CD4-positive, alpha-beta T cell treated with Interleukin-6 at 100 ng/mL for 8 hours (primary cell): ENCODE results near the gene CHRNB1.
"Not testable (repeated sequence)": the region's sequence is repeated elsewhere in the genome, so short reads cannot be mapped to it uniquely, and the experiment has no call there.

ENCODE experiments used
- DNase-seq: peaks from one replicate; pipeline ENCODE4 v3.0.0-alpha.2; 2020; ENCODE audit warnings: mixed read lengths, low spot score

CHRNB1 gene

DNA sequence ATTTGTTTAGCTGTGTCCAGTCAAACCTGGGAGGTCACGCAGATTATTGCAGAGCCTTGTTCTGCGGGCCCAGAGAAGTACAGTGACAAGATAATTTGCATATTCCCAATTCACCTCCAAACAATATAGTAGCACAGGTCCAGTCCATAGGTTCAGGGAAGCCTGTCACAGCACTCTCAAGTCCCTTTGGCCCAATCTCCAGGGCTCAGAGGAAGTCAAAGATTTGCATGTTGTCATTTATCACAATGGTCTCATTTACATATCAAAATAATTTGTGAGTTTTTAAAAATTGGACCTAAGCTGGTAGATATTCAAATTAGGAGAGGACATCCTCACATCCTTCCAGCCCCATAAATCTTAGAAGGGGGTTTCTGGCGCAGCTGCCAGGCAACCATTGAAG, 22.6 kb downstream of the CHRNB1 start:
- no peak for DNase-seq

DNA sequence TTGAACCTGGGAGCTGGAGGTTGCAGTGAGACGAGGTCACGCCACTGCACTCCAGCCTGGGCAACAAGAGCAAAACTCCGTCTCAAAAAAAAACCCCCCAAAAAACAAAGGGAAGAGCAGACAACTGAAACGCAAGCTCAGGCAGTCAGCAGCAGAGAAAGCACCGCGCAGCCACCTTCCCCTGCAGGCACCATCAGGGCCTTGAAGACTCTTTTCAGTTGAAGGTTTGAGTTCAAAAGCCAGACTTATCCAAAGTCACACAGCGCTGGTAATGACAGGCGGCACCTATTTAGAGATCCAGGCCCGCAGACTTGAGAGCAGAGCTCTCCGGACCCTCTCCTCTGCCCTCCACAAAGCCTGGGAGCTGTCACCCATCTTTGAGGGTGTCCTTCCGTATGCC, 23.4 kb downstream of the CHRNB1 start:
- no peak for DNase-seq

- no peak for DNase-seq
Observed at GRCh38 chr17:7468804-7469389, 24.0 kb downstream of the CHRNB1 start.

DNA sequence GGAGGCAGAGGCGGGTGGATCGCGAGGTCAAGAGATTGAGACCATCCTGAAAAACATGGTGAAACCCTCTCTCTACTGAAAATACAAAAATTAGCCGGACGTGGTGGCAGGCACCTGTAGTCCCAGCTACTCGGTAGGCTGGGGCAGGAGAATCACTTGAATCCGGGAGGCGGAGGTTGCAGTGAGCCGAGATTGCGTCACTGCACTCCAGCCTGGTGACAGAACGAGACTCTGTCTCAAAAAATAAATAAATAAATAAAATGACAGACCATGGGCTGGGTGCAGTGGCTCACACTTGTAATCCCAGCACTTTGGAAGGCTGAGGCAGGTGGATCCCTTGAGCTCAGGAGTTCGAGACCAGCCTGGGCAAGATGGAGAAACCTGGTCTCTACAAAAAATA, 25.0 kb downstream of the CHRNB1 start:
- not testable (repeated sequence) for DNase-seq

DNA sequence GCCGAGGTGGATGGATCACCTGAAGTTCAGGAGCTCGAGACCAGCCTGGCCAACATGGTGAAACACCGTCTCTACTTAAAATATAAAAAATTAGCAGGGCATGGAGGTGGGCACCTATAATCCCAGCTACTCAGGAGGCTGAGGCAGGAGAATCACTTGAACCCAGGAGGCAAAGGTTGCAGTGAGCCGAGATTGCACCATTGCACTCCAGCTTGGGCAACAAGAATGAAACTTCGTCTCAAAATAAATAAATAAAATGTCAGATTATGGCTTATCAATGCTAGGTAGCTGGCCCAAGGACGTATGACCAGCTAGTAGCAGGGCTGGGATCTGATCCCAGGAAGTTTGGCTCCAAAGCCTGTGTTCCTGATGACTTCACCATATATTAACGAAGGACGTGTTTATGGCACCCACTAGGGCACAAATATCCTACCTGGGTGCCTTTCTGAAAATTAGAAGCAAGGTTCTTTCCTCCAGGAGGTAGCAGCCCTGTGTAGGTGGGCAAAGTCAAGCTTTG, 25.7 kb downstream of the CHRNB1 start:
- not testable (repeated sequence) for DNase-seq

DNA sequence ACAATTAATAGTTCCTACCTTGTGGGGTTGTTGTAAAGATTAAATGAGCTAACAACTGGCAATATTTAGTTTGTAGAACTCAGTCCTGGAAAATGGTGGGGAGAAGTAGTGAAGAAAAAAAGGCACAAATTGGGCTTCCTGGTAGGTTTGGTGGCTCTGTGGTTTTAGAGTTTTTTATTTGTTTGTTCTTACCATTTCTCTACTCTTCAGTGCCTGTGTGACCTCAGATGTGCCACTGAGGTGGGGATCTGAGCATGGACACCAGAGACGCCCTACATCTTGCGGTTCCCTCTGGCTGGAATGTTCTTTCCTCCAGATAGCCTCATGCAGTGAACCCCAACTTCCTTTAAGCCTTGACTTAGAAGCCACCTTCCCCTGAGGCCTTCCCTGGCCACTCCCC, 26.9 kb downstream of the CHRNB1 start:
- DNase-seq = no peak

GRCh38 chr17:7474767-7475166, 29.9 kb downstream of the CHRNB1 start:
- not testable (repeated sequence) for DNase-seq

DNA sequence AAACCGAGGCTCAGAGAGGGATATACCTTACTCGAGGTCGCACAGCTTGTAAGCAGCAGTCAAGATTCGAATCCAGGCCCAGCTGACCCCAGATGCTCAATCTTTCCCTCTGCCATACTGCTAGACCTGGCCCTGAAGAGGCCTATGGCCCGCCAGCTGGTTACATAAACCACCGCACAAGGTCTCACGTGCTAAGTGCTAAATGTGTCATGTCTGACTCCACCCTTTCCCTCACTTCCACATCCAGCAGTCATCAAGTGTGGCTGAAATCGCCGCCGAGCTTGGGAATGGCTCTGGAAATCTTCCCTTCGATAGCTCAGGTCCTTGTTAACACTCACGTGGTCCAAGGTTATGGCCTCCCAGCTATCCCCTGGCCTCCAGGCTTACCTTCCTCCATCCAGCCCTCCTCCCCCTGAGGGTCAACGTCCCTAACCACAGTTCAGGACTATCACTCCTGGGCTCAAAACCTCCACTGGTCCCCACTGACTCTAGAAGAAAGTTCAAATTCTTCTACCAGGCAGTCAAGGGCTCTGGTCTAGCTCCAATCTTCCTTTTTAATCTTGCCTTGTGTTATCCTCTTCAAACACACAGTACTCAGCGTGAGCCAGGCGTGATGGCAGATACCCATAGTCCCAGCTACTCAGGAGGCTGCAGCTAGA, 31.0 kb downstream of the CHRNB1 start:
- DNase-seq = no peak

DNA sequence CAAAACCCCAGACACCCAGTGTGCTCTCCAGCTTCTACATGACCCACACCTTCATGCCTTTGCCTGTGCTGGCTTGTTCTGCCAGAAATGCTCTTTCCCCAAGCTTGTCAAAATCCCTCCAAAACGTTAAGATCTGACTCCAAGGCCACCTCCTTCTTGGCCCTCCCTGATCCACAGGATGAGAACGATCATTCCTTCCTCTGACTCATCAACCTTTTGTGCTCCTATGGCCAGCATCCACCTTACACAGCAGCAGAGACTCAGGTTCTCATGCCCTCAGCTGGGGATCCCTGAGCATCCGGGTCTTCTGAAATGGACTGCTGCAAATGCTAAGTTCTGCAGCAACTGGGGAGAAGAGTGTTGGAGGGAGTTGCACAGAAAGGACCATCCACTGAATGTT, 31.6 kb downstream of the CHRNB1 start:
- no peak for DNase-seq

DNA sequence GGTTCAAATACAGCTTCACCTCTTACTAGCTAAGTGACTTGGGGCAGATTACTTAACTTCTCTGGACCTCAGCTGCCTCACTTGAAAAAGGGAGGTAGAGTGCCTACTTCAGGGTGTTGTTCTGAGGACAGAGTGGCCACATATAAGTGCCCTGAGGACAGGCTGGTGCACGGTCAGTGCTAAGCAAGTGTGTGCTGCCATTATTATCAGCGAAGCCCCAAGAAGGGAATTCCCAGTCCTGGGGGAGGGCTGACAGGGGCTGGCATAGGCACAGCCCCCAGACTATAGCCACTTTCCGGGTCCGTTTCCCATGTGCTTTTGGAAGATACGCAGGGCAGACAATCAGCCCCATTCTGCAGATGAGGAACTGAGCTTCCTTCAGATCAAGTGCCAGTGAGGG, 32.1 kb downstream of the CHRNB1 start:
- DNase-seq = no peak

- no peak for DNase-seq
Observed at GRCh38 chr17:7477392-7478275, 32.8 kb downstream of the CHRNB1 start.

DNA sequence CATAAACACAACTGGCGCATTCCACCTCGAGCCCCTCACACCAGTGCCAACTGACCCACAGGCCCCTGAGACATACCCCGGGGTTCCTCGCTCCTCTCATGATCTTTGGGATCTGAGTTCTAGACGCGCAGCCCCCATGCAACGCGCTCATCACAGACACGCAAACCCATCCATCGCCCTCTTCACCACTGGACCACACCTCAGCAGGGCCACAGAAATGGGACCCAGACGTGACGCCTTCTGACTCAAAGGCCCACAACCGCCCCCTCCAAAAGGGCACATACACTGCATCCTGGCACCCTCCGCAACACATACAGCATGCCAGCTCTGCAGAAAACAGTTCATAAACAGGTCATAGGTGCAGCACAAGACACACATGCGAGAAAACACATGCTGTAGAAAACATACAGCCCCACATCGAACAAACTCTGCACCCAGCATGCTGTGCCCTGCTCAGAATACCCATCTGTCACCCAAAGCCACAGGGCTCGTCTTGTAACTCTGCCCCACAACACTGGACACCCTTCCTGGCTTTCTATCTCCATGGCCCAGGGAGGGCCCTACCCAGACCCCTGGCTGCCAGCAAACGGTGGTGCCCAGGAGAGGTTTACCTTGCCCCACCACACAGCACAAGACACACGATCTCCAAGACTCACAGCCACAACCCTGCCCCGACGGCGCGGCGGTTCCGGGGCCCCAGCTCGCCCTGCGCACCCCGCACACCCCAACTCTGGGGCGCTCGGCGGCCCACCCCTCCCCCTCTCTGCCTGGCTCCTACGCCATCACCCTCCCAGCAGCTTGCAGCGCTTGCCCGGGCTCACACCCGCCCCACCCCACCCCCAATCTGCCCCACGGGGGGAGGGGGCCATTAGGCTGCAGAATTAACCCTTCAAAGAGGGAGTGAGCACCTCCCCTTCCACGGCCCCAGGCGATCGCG, 33.7 kb downstream of the CHRNB1 start:
- DNase-seq = peak; percentile 62

DNA sequence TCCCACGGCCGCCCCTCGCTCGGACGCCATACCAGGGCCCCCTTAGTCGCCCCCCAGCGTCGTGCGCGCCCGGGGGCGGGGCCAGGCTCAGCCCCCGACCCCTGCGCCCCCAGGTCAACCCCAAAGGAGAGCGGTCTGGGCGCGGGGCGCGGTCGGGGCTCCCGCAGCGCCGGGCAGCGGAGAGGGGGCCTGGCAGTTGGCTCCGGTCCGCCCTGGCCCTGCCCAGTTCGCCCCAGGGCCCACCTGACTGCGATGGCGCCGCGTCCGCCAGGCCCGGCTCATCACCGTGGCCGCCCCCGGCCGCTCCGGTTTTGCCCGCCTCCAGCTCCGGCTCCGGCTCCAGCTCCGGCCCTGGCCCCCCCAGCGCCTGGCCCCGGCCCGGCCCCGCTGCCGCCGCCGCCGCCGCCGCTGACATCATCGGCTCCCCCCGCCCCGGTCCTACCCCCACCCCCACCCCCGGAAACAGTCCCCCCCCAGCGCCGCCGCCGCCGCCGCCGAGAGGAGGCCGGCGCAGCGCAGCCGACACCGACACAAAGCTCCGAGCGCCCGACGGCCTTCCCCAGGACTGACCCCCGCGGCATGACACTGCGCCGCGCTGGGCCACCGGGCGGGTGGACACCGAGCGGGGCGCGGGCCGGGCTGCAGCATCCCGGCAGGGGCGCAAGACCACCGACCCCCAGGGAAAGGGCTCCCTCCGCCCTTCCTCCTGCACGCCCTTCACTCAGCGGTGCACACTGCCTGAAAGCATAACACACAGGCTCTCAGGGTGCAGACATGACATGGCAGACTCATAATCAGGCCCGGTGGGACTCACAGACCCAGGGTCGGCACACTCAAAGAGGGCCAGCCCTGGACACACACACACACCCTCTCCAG, 34.6 kb downstream of the CHRNB1 start, which contains the start of gene ZBTB4:
TSS of gene ZBTB4 (minus strand) at position 419 of the 876 bp plus-strand sequence. CDS start 12,830 bp downstream, outside the sequence.
- peak; percentile 62 for DNase-seq

GRCh38 chr17:7480089-7480384, 35.2 kb downstream of the CHRNB1 start:
- DNase-seq = no peak

DNA sequence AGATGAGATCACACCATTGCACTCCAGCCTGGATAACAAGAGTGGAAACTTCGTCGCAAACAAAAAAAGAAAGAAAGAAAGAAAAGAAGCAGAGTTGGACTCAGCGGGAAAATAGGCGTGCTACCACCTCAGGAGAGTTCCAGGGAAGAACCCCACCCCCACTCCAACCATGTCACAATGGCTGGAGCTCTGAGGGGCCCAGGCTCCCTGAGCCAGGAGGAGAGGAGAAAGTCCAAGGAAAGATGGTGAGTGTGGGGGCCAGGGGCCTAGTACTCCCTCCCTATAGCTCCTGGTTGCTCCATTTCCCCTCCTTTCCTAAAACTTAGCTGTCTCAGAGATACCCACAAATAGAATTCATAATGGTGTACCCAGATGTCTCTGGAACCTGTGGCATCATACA, 36.4 kb downstream of the CHRNB1 start, which contains the start of gene SLC35G6:
TSS of gene SLC35G6 (plus strand) at position 172 of the 400 bp plus-strand sequence. CDS start at position 243, 71 bp downstream.
- DNase-seq = not testable (repeated sequence)

- DNase-seq = not testable (repeated sequence)
Observed at GRCh38 chr17:7481842-7482741, 37.2 kb downstream of the CHRNB1 start.

DNA sequence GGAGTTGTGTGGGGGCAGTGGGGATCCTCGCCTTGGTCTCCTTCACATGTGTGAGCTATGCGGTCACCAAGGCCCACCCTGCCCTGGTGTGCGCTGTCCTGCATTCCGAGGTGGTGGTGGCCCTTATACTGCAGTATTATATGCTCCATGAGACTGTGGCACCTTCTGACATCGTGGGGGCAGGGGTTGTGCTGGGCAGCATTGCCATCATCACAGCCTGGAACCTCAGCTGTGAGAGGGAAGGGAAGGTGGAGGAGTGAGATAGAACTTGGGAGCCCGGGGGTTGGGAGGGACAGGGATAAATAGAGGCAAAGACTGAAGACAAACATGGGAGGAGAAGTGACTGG, 37.9 kb downstream of the CHRNB1 start:
- not testable (repeated sequence) for DNase-seq

- DNase-seq = peak; percentile 94
Observed at GRCh38 chr17:7483255-7484066, 38.6 kb downstream of the CHRNB1 start.
